Smooth muscle cell (in vitro differentiated cells): Measurements from ENCODE around the gene PITPNM2. TPM values are rescaled to one million over a fixed set of nuclear protein-coding genes. Genes with fewer than 3 reads are reported as not detected.

ENCODE experiments used
- DNase-seq: peaks from one replicate; lab custom pipeline; 2025; ENCODE audit not compliant: unreplicated experiment; lab: John Stamatoyannopoulos, UW
- H2AFZ ChIP-seq: fragments of 200-600 bp; sonication (generic); 2 replicates; pipeline ENCODE4 v1.6.0; 2016; ENCODE audit warnings: antibody characterized with exemption, low read depth, mild to moderate bottlenecking
- H3F3A ChIP-seq: fragments of 200-600 bp; sonication (generic); 2 replicates; pipeline ENCODE4 v1.6.0; 2017; ENCODE audit warnings: antibody characterized with exemption, low read depth
- H3K27ac ChIP-seq: fragments of 200-600 bp; sonication (generic); 2 replicates; pipeline ENCODE4 v1.5.1; 2016; ENCODE audit warnings: low read depth, mild to moderate bottlenecking
- H3K27me3 ChIP-seq: fragments of 200-600 bp; sonication (generic); 2 replicates; pipeline ENCODE4 v1.6.1; 2016; ENCODE audit warnings: low read depth, mild to moderate bottlenecking
- H3K36me3 ChIP-seq: fragments of 200-600 bp; sonication (generic); 2 replicates; pipeline ENCODE4 v1.5.1; 2016; ENCODE audit warnings: low read depth
- H3K4me1 ChIP-seq: fragments of 200-600 bp; sonication (generic); 2 replicates; pipeline ENCODE4 v1.5.1; 2016; ENCODE audit warnings: low read depth
- H3K4me2 ChIP-seq: fragments of 200-600 bp; sonication (generic); 2 replicates; pipeline ENCODE4 v1.6.0; 2016; ENCODE audit warnings: mild to moderate bottlenecking
- H3K4me3 ChIP-seq: fragments of 200-600 bp; sonication (generic); 2 replicates; pipeline ENCODE4 v1.5.1; 2016; ENCODE audit warnings: mild to moderate bottlenecking
- H3K79me2 ChIP-seq: fragments of 200-600 bp; sonication (generic); 2 replicates; pipeline ENCODE4 v1.6.0; 2016; ENCODE audit warnings: low read depth, mild to moderate bottlenecking
- H3K9ac ChIP-seq: fragments of 200-600 bp; sonication (generic); 2 replicates; pipeline ENCODE4 v1.6.0; 2016; ENCODE audit warnings: low read depth
- H3K9me3 ChIP-seq: fragments of 200-600 bp; sonication (generic); replicated peaks from 2 replicates; pipeline ENCODE4 v1.5.1; 2016; ENCODE audit warnings: low read depth
- H4K20me1 ChIP-seq: fragments of 200-600 bp; sonication (generic); 2 replicates; pipeline ENCODE4 v1.6.0; 2016; ENCODE audit warnings: low read depth
- WGBS: methylation state at CpG from one replicate; pipeline ENCODE4 v1.1.7; 2016; ENCODE audit warnings: low lambda C conversion rate; 5-methylcytosine and 5-hydroxymethylcytosine counted together
- polyA plus RNA-seq: library from polyadenylated mRNA; unstranded; fragments of >200 nt; fragmentation: Nextera tagmentation; extraction: Ambion mirVana; gene quantifications from 2 replicates; pipeline ENCODE4 v1.2.1, GENCODE V29; 2016
- total RNA-seq: library from RNA; depleted of rRNA; stranded (reverse); fragments of >200 nt; gene quantifications from 2 replicates; pipeline ENCODE4 v1.2.3, GENCODE V29; 2014
- TF ChIP-seq, protein P1 (sequence below): fragments of 200-600 bp; sonication (generic); IDR thresholded peaks from 2 replicates; pipeline ENCODE4 v1.5.1; 2017; ENCODE audit warnings: borderline replicate concordance, mild to moderate bottlenecking, antibody characterized with exemption; ENCODE audit not compliant: insufficient read depth, poor library complexity, severe bottlenecking

PITPNM2 gene
- total and polyA plus RNA-seq, 2 experiments from 2014 or later = 1.3 to 1.7 TPM

DNA sequence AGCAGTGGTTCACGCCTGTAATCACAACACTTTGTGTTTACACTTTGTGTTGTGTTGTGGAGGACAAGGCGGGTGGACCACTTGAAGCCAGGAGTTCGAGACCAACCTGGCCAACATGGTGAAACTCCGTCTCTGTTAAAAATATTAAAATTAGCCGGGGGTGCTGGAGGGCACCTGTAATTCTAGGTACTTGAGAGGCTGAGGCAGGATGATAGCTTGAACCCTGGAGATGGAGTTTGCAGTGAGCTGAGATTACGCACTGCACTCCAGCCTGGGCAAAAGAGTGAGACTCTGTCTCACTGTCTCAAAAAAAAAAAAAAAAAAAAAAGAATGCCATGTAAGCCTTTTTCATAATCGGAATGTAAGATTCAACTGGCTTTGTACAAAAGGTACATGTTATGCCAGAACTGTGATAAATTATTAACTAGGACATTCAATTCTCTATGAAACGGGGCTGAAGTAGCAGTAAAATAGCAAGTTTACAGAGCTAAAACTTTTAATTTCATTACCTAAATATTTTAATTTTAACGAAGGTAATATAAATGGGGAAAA, 13.9 kb upstream of the PITPNM2 start:
- H3K79me2 ChIP-seq = no peaks in the 10 kb centered on the region
- no peak overlapping the region for H3K9ac ChIP-seq
- H4K20me1 ChIP-seq = no peaks in the 10 kb centered on the region
- H3K4me1 ChIP-seq = no peaks in the 10 kb centered on the region
- H3K4me3 ChIP-seq = no peak overlapping the region
- no peak overlapping the region for H3K4me2 ChIP-seq
- H3K36me3 ChIP-seq = no peaks in the 10 kb centered on the region
- TF ChIP-seq, protein P1, sequence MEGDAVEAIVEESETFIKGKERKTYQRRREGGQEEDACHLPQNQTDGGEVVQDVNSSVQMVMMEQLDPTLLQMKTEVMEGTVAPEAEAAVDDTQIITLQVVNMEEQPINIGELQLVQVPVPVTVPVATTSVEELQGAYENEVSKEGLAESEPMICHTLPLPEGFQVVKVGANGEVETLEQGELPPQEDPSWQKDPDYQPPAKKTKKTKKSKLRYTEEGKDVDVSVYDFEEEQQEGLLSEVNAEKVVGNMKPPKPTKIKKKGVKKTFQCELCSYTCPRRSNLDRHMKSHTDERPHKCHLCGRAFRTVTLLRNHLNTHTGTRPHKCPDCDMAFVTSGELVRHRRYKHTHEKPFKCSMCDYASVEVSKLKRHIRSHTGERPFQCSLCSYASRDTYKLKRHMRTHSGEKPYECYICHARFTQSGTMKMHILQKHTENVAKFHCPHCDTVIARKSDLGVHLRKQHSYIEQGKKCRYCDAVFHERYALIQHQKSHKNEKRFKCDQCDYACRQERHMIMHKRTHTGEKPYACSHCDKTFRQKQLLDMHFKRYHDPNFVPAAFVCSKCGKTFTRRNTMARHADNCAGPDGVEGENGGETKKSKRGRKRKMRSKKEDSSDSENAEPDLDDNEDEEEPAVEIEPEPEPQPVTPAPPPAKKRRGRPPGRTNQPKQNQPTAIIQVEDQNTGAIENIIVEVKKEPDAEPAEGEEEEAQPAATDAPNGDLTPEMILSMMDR = no peak
- H3K27ac ChIP-seq = no peak overlapping the region
- no peaks in the 10 kb centered on the region for H3K9me3 ChIP-seq
- H3F3A ChIP-seq = no peaks in the 10 kb centered on the region
- 98% methylated on average over 9 of the region's 9 CpGs for WGBS
- no peak overlapping the region for H2AFZ ChIP-seq
- no peaks in the 10 kb centered on the region for H3K27me3 ChIP-seq
- no peak for DNase-seq

DNA sequence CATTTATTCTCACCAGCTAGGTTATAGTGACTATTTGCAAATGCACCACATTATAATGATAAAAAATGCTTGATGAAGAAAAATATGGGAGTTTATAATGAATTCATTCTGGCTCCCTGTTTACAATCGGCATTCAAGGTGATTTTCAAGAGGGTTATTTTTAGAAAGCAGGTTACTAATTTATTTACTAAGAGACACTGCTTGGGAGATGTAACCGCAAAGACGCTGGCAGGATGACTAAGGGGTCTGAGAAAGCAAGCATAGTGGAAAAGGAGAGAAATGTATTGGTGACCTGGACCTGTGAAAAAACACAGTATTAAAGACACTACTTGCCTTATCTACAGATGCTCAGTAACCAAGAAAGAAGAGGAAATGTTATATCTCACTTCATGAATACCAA, 13.3 kb upstream of the PITPNM2 start:
- no peak overlapping the region for H2AFZ ChIP-seq
- H3K27me3 ChIP-seq = no peaks in the 10 kb centered on the region
- H3K9me3 ChIP-seq = no peaks in the 10 kb centered on the region
- H4K20me1 ChIP-seq = no peaks in the 10 kb centered on the region
- no peak overlapping the region for H3K9ac ChIP-seq
- DNase-seq = no peak
- H3K27ac ChIP-seq = no peak overlapping the region
- no peak overlapping the region for H3K4me3 ChIP-seq
- no peaks in the 10 kb centered on the region for H3K4me1 ChIP-seq
- no peak overlapping the region for H3K4me2 ChIP-seq
- no peaks in the 10 kb centered on the region for H3K79me2 ChIP-seq
- no peaks in the 10 kb centered on the region for H3K36me3 ChIP-seq
- H3F3A ChIP-seq = no peaks in the 10 kb centered on the region
- WGBS = 82% methylated on average over 3 of the region's 3 CpGs
- TF ChIP-seq, protein P1 = no peak

DNA sequence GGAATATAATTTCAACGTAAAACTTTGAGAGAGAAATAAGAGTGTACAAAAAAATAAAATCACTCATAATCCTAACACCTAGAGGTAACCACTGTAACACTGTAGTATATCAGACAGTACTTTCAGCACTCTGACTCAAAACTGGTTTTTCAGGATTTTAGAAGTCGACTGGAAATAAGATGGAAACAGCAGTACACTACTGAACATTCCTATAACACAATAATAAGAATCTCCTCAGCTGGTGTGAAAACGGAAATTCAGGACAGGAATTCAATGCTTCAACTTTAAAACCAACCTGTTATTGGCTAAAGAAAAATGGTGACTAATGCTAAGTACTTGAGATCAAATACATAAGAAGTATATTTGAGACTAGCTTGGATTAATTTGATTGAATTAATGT, 12.3 kb upstream of the PITPNM2 start:
- Histone ChIP-seq H3K36me3 (no peaks in the 10 kb centered on the region), H3K27me3 (no peaks in the 10 kb centered on the region), H3F3A (no peaks in the 10 kb centered on the region), H3K9me3 (no peaks in the 10 kb centered on the region), H3K27ac (no peak overlapping the region), H2AFZ (no peak overlapping the region), H3K4me1 (no peaks in the 10 kb centered on the region), H3K79me2 (no peaks in the 10 kb centered on the region), H4K20me1 (no peaks in the 10 kb centered on the region), H3K4me2 (no peak overlapping the region), H3K4me3 (no peak overlapping the region), H3K9ac (no peak overlapping the region)
- no peak for DNase-seq
- TF ChIP-seq, protein P1 = no peak
- 78% methylated on average over 3 of the region's 3 CpGs for WGBS

DNA sequence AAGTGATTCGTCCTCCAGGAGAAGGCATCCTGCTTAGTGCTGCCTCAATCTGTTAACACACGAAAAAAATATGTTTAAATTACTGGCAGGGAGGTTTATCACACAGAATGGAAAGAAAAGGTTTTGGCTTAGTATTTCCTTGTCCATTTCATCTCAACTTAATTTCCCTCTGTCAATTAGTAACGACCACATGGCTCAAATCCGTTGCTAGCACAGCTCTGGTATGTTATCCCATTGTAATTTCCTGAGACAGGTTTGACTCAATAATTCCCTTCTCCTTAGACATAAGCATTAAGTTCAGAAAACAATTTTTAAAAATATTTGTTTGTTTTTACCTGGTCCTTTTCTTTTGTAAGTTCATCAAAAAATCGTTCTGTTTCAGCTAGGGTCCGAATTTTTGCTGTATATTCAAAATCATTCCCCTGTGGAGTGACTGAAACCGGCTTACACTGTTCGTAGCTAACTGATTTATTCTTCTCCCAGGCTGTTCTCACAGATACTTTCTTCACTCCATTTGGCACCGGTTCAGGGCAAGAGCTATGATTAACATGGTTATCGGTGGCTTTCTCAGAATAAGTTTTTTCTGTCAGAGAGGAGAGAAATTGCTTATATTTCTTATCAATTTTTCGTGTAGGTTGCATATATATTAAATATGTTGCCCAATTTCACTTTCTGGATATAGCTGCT, 10.1 kb upstream of the PITPNM2 start:
- H3K36me3 ChIP-seq = no peaks in the 10 kb centered on the region
- no peaks in the 10 kb centered on the region for H3K27me3 ChIP-seq
- no peak overlapping the region for H3K27ac ChIP-seq
- no peaks in the 10 kb centered on the region for H3K79me2 ChIP-seq
- TF ChIP-seq, protein P1 = no peak
- no peaks in the 10 kb centered on the region for H4K20me1 ChIP-seq
- no peak overlapping the region for H3K4me3 ChIP-seq
- no peaks in the 10 kb centered on the region for H3K4me1 ChIP-seq
- no peak overlapping the region for H3K9ac ChIP-seq
- H3K9me3 ChIP-seq = no peaks in the 10 kb centered on the region
- H3K4me2 ChIP-seq = no peak overlapping the region
- H3F3A ChIP-seq = no peaks in the 10 kb centered on the region
- no peak overlapping the region for H2AFZ ChIP-seq
- DNase-seq = no peak
- WGBS = 83% methylated on average over 11 of the region's 11 CpGs
